Caco-2 (cell line): ENCODE data around the gene KIAA0232. TPM values are rescaled to one million over a fixed set of nuclear protein-coding genes. Genes with fewer than 3 reads are reported as not detected.

ENCODE experiments used
- BruUV-seq: library from RNA; stranded (reverse); fragments of 400-500 nt; replicated peaks from 2 replicates; lab custom pipeline; 2021; lab: Mats Ljungman, UMichigan
- CTCF ChIA-PET: fragments of 300-600 bp; sonication (Branson Sonifier 250); formaldehyde crosslinking; loops from one replicate; lab custom pipeline; 2022; ENCODE audit warnings: antibody characterized with exemption; lab: Charles Lee
- POLR2A ChIA-PET: fragments of 300-600 bp; sonication (Branson Sonifier 250); formaldehyde crosslinking; loops from one replicate; lab custom pipeline; 2022; ENCODE audit warnings: antibody characterized with exemption; lab: Charles Lee
- DNase-seq, 2 experiments: peaks; one replicate each; pipeline versions ENCODE4 v3.0.0 to v3.0.0-alpha.2; 2020 to 2022
- H3K27me3 ChIP-seq: replicated peaks from 2 replicates; pipeline ENCODE4 v1.6.0; 2011; ENCODE audit warnings: low read length; ENCODE audit not compliant: control insufficient read depth, insufficient read depth
- H3K36me3 ChIP-seq: 2 replicates; pipeline ENCODE4 v1.5.1; 2011; ENCODE audit warnings: low read length; ENCODE audit not compliant: control insufficient read depth, insufficient read depth
- H3K4me1 ChIP-seq: fragments of 250-450 bp; sonication (Bioruptor Pico); 2 replicates; pipeline ENCODE4 v1.5.1; 2020; ENCODE audit warnings: mild to moderate bottlenecking
- H3K4me3 ChIP-seq: 2 replicates; pipeline ENCODE4 v1.5.1; 2011; ENCODE audit warnings: low read depth, mild to moderate bottlenecking, control low read depth, low read length
- H3K9me3 ChIP-seq: fragments of 250-450 bp; sonication (Bioruptor Pico); 2 replicates; pipeline ENCODE4 v1.5.1; 2020; ENCODE audit warnings: mild to moderate bottlenecking, moderate library complexity
- H3K27ac Mint-ChIP-seq: one replicate; pipeline ENCODE4 v1.8.0; 2022; ENCODE audit warnings: mixed read lengths; ENCODE audit not compliant: unreplicated experiment
- H3K27me3 Mint-ChIP-seq: one replicate; pipeline ENCODE4 v1.8.0; 2022; ENCODE audit warnings: mixed read lengths; ENCODE audit not compliant: insufficient read depth, unreplicated experiment
- H3K36me3 Mint-ChIP-seq: one replicate; pipeline ENCODE4 v1.8.0; 2022; ENCODE audit warnings: mild to moderate bottlenecking, mixed read lengths; ENCODE audit not compliant: insufficient read depth, unreplicated experiment
- H3K4me1 Mint-ChIP-seq: one replicate; pipeline ENCODE4 v1.8.0; 2022; ENCODE audit warnings: low read depth, mixed read lengths; ENCODE audit not compliant: unreplicated experiment
- H3K4me3 Mint-ChIP-seq: one replicate; pipeline ENCODE4 v1.8.0; 2022; ENCODE audit warnings: mild to moderate bottlenecking, moderate library complexity, mixed read lengths; ENCODE audit not compliant: unreplicated experiment
- H3K9me3 Mint-ChIP-seq: one replicate; pipeline ENCODE4 v1.8.0; 2022; ENCODE audit warnings: mixed read lengths; ENCODE audit not compliant: unreplicated experiment
- intact Hi-C: fragments of 100-400 bp; cut with micrococcal nuclease; formaldehyde crosslinking; loops from one replicate; pipeline ENCODE4 v1.10.0; 2022; ENCODE audit not compliant: unreplicated experiment
- total RNA-seq: library from RNA; stranded (reverse); gene quantifications from 2 replicates; pipeline ENCODE4 v1.2.3, GENCODE V29; 2022
- TF ChIP-seq, protein P1 (sequence below), 2 experiments: fragments of 200-600 bp in 1 of 2; IDR thresholded peaks; 1 replicate in 1 of 2; 2 replicates in 1 of 2; pipeline versions ENCODE4 v1.5.1 to v1.8.0; 2011 to 2022; ENCODE audit warnings: antibody characterized with exemption in 1 of 2, control low read depth in 1 of 2, inconsistent platforms in 1 of 2, low read depth in 1 of 2, low read length in 1 of 2, mild to moderate bottlenecking in 1 of 2, moderate library complexity in 1 of 2; ENCODE audit not compliant: insufficient read depth in 1 of 2, severe bottlenecking in 1 of 2, unreplicated experiment in 1 of 2

KIAA0232 gene
- total RNA-seq, 1 experiment from 2014 or later, result 19.7 TPM

DNA sequence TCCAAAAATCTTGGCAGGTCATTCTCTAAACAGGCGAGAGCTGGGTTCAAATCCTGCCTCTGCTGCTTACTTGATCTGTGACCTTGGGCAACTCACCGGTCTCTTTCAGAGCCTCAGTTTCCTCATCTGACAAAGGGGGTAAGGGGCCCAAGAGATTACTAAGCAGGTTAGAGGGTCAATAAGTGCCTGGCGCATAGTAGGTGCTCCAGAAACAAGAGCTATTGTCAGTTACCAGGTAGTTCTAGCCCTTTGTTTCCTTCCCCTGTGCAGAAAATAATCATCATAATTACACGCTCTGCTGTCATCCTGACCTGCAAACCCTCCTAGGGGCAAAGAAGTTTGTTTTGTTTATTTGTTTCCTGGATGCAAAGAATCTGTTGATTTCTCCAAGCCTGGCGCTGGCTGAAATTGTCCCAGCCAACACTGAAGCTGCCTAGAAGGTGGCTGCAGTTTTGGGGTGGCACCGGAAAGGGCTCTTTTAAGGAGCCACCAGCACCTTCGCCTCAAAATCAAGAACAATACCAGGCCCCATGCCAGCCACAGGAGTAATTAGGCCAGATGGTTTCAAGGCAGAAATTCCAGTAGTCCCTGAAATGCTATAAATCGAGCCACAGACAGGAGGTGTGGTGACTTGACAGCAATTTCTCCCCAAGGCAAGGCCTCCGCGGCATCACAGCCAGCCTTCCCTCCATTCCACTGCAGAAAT lies 10.2 kb upstream of the KIAA0232 start:
- CTCF ChIA-PET, result no interaction called here
- H3K4me1 Mint-ChIP-seq, result peaks cover 7% of the 10 kb centered on the region
- POLR2A ChIA-PET, result no interaction called here
- H3K27ac Mint-ChIP-seq, result no peak overlapping the region
- Histone ChIP-seq H3K36me3 (no peaks in the 10 kb centered on the region), H3K4me3 (no peak overlapping the region), H3K9me3 (no peaks in the 10 kb centered on the region), H3K4me1 (no peaks in the 10 kb centered on the region), H3K27me3 (no peaks in the 10 kb centered on the region)
- no peaks in the 10 kb centered on the region for H3K36me3 Mint-ChIP-seq
- no TSS peak for BruUV-seq
- H3K9me3 Mint-ChIP-seq, result no peaks in the 10 kb centered on the region
- no peak for DNase-seq
- intact Hi-C loops, result no loop called here
- H3K4me3 Mint-ChIP-seq, result no peak overlapping the region
- peaks cover 4% of the 10 kb centered on the region for H3K27me3 Mint-ChIP-seq
- TF ChIP-seq, protein P1, sequence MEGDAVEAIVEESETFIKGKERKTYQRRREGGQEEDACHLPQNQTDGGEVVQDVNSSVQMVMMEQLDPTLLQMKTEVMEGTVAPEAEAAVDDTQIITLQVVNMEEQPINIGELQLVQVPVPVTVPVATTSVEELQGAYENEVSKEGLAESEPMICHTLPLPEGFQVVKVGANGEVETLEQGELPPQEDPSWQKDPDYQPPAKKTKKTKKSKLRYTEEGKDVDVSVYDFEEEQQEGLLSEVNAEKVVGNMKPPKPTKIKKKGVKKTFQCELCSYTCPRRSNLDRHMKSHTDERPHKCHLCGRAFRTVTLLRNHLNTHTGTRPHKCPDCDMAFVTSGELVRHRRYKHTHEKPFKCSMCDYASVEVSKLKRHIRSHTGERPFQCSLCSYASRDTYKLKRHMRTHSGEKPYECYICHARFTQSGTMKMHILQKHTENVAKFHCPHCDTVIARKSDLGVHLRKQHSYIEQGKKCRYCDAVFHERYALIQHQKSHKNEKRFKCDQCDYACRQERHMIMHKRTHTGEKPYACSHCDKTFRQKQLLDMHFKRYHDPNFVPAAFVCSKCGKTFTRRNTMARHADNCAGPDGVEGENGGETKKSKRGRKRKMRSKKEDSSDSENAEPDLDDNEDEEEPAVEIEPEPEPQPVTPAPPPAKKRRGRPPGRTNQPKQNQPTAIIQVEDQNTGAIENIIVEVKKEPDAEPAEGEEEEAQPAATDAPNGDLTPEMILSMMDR (IDR thresholded peaks at IDR 0.05; ENCODE audit: insufficient read depth in 1 of 2, low read depth in 1 of 2, low read length in 1 of 2, severe bottlenecking in 1 of 2, unreplicated experiment in 1 of 2), result no peak

DNA sequence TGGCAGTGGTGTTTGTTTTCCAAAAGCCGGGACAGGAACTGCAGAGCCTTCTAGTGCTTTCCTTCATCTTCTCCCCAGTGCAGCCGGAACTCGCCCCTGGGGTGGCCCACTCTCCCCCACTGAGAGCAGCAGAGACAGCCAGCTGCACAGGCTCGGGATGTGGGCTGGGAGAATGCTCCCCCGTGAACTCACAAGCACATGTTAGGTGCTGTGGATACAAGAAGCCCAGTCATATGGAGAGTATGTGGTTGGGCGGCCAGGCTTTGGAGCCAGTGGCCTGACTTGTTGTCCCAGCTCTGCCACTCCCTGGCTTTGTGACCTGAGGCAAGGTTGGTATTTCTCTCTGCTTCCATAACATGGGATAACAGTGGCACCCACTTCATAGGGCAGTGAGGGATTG lies 9.4 kb upstream of the KIAA0232 start:
- H3K27me3 Mint-ChIP-seq, result peaks cover 4% of the 10 kb centered on the region
- Histone ChIP-seq H3K36me3 (no peaks in the 10 kb centered on the region), H3K4me1 (no peaks in the 10 kb centered on the region), H3K4me3 (no peak overlapping the region), H3K27me3 (no peaks in the 10 kb centered on the region), H3K9me3 (no peaks in the 10 kb centered on the region)
- intact Hi-C loops, result no loop called here
- H3K9me3 Mint-ChIP-seq, result no peaks in the 10 kb centered on the region
- POLR2A ChIA-PET, result no interaction called here
- no peaks in the 10 kb centered on the region for H3K36me3 Mint-ChIP-seq
- DNase-seq, result no peak
- H3K4me1 Mint-ChIP-seq, result peaks cover 7% of the 10 kb centered on the region
- CTCF ChIA-PET, result no interaction called here
- no peak overlapping the region for H3K4me3 Mint-ChIP-seq
- H3K27ac Mint-ChIP-seq, result no peak overlapping the region
- TF ChIP-seq, protein P1 (IDR thresholded peaks at IDR 0.05; ENCODE audit: insufficient read depth in 1 of 2, low read depth in 1 of 2, low read length in 1 of 2, severe bottlenecking in 1 of 2, unreplicated experiment in 1 of 2), result no peak
- BruUV-seq, result no TSS peak

DNA sequence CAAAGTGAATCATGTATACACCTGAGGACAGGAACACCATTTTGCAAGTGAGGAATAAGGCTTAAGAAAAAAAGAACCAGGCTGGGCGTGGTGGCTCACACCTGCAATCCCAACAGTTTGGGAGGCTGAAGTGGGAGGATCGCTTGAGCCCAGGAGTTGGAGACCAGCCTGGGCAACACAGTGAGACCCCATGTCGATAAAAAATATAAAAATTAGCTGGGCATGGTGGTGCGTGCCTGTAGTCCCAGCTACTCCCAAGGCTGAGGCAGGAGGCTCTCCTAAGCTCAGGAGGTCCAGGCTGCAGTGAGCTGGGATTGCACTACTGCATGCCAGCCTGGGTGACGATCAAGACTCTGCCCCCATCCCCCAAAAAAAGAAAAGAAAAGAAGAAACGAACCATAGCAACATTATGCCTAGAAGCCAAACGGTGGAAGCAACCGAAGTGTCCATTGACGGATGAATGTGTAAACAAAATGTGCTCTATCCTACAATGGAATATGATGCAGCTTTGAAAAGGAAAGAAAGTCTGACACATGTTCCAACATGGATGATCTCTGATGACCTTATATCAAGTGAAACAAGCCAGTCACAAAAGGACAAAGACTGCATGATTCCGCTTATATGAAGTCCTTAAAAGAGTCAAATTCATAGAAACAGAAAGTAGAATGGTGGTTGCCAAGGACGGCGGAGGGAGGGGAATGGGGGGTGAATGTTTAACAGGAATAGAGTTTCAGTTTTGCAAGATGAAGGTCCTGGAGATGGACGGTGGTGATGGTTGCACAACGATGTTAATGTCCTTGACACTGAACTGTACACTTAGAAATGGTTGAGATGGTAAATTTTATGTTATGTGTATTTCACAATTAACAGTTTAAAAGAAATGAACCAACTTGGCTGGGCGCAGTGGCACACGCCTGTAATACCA lies 8.6 kb upstream of the KIAA0232 start:
- H3K36me3 ChIP-seq, result no peaks in the 10 kb centered on the region
- Mint-ChIP-seq H3K36me3 (no peaks in the 10 kb centered on the region), H3K4me1 (peaks cover 7% of the 10 kb centered on the region), H3K9me3 (no peaks in the 10 kb centered on the region), H3K27ac (no peak overlapping the region), H3K27me3 (peaks cover 4% of the 10 kb centered on the region), H3K4me3 (no peak overlapping the region)
- H3K9me3 ChIP-seq, result no peaks in the 10 kb centered on the region
- CTCF ChIA-PET, result no interaction called here
- no peaks in the 10 kb centered on the region for H3K27me3 ChIP-seq
- no TSS peak for BruUV-seq
- no peak overlapping the region for H3K4me3 ChIP-seq
- DNase-seq, result no peak
- TF ChIP-seq, protein P1 (IDR thresholded peaks at IDR 0.05; ENCODE audit: insufficient read depth in 1 of 2, low read depth in 1 of 2, low read length in 1 of 2, severe bottlenecking in 1 of 2, unreplicated experiment in 1 of 2), result no peak
- no peaks in the 10 kb centered on the region for H3K4me1 ChIP-seq
- intact Hi-C loops, result no loop called here
- POLR2A ChIA-PET, result no interaction called here
